ENCODE data around the gene KCNJ10. TPM values are rescaled to one million over a fixed set of nuclear protein-coding genes. Genes with fewer than 3 reads are reported as not detected.

Gene KCNJ10
- total and polyA plus RNA-seq, 5 donors from 2014 or later, result not detected

DNA sequence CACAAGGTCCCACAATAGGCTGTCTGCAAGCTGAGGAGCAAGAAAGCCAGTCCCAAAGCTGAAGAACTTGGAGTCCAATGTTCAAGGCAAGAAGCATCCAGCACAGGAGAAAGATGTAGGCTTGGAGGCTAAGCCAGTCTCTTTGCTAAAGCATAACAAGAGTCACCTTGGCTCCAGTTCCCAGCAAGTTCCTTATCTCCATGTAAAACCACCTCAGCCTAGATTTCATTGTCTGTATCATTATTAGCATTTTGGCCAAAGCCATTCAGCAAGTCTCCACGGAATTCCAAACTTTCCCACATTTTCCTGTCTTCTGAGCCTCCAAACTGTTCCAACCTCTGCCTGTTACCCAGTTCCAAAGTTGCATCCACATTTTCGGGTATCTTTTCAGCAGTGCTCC lies 75.1 kb downstream of the KCNJ10 start:
- no peaks in the 10 kb centered on the region for H3K4me1 ChIP-seq (ENCODE audit: control insufficient read depth, insufficient read depth, low read length, poor library complexity, severe bottlenecking)
- DNase-seq (no peak), ATAC-seq (ENCODE audit: low read depth in 2 of 2) (no peak)
- H3K9me3 ChIP-seq (ENCODE audit: control insufficient read depth in 2 of 2, low read length in 2 of 2), result no peaks in the 10 kb centered on the region
- no peak overlapping the region for H3K4me3 Mint-ChIP-seq
- peaks cover 0 to 5% (median 0%) of the 10 kb centered on the region in 4 donors for H3K4me1 Mint-ChIP-seq
- H3K36me3 Mint-ChIP-seq, result no peaks in the 10 kb centered on the region
- H3K9me3 Mint-ChIP-seq, result peaks cover 0 to 1% (median 0%) of the 10 kb centered on the region in 7 donors
- H3K27me3 ChIP-seq (ENCODE audit: control insufficient read depth, insufficient read depth, low read length), result peaks cover 11% of the 10 kb centered on the region
- H3K27ac ChIP-seq (ENCODE audit: insufficient read depth, low read length, poor library complexity, severe bottlenecking), result no peak overlapping the region
- H3K27ac Mint-ChIP-seq, result no peak overlapping the region
- H3K4me3 ChIP-seq (ENCODE audit: low read depth, low read length), result no peak overlapping the region
- no peaks in the 10 kb centered on the region for H3K36me3 ChIP-seq (ENCODE audit: control insufficient read depth, insufficient read depth, low read length)
- peaks cover 38% of the 10 kb centered on the region for H3K27me3 Mint-ChIP-seq

DNA sequence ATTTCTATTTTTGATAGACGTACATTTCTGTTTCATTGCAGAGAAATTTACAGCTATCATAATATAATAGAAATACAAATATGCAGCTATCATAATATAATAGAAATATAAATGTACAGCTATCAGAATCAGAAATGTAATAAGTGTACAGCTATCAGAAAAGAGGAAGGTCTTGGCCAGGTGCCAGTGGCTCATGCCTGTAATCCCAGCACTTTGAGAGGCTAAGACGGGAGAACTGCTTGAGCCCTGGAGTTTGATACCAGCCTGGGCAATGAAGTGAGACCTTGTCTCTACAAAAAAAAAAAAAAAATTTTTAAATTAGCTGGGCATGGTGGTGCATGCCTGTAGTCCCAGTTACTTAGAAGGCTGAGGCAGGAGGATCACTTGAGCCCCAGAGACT lies 76.0 kb downstream of the KCNJ10 start:
- ATAC-seq (ENCODE audit: low read depth in 2 of 2), result no peak
- no peaks in the 10 kb centered on the region for H3K4me1 ChIP-seq (ENCODE audit: control insufficient read depth, insufficient read depth, low read length, poor library complexity, severe bottlenecking)
- no peak overlapping the region for H3K27ac ChIP-seq (ENCODE audit: insufficient read depth, low read length, poor library complexity, severe bottlenecking)
- no peak overlapping the region for H3K4me3 Mint-ChIP-seq
- H3K27me3 ChIP-seq (ENCODE audit: control insufficient read depth, insufficient read depth, low read length), result peaks cover 8% of the 10 kb centered on the region
- H3K36me3 Mint-ChIP-seq, result no peaks in the 10 kb centered on the region
- H3K4me1 Mint-ChIP-seq, result peaks cover 0 to 5% (median 0%) of the 10 kb centered on the region in 4 donors
- no peak overlapping the region for H3K27ac Mint-ChIP-seq
- no peaks in the 10 kb centered on the region for H3K9me3 ChIP-seq (ENCODE audit: control insufficient read depth in 2 of 2, low read length in 2 of 2)
- peaks cover 39% of the 10 kb centered on the region for H3K27me3 Mint-ChIP-seq
- H3K9me3 Mint-ChIP-seq, result peaks cover 0 to 1% (median 0%) of the 10 kb centered on the region in 7 donors
- DNase-seq, result no peak
- no peak overlapping the region for H3K4me3 ChIP-seq (ENCODE audit: low read depth, low read length)
- no peaks in the 10 kb centered on the region for H3K36me3 ChIP-seq (ENCODE audit: control insufficient read depth, insufficient read depth, low read length)

DNA sequence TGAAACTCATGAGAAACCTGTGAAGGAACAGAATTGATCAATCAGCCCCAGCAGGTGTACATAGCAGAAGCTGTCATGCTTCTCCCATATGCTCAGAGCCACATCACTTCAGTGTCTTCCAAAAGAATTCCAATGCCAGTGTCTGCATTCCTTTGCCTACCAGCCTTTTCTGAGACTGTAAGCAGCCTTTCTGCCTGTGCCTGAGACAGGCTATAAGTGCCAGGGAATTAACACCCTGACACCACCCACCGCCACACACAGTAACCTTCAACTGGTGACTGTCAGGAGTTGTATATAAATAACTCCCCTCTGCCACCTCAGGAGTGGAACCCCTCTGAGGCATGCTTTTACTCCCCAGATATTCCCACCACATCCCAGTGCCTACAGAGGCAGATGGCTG lies 77.8 kb downstream of the KCNJ10 start:
- Histone ChIP-seq H3K36me3 (ENCODE audit: control insufficient read depth, insufficient read depth, low read length) (no peaks in the 10 kb centered on the region), H3K27me3 (ENCODE audit: control insufficient read depth, insufficient read depth, low read length) (peaks cover 8% of the 10 kb centered on the region), H3K9me3 (ENCODE audit: control insufficient read depth in 2 of 2, low read length in 2 of 2) (no peaks in the 10 kb centered on the region), H3K27ac (ENCODE audit: insufficient read depth, low read length, poor library complexity, severe bottlenecking) (no peak overlapping the region), H3K4me1 (ENCODE audit: control insufficient read depth, insufficient read depth, low read length, poor library complexity, severe bottlenecking) (no peaks in the 10 kb centered on the region), H3K4me3 (ENCODE audit: low read depth, low read length) (no peak overlapping the region)
- DNase-seq (no peak), ATAC-seq (ENCODE audit: low read depth in 2 of 2) (no peak)
- H3K36me3 Mint-ChIP-seq, result no peaks in the 10 kb centered on the region
- no peak overlapping the region for H3K27ac Mint-ChIP-seq
- peaks cover 0 to 5% (median 0%) of the 10 kb centered on the region in 4 donors for H3K4me1 Mint-ChIP-seq
- H3K27me3 Mint-ChIP-seq, result peaks cover 37% of the 10 kb centered on the region
- H3K4me3 Mint-ChIP-seq, result no peak overlapping the region
- no peaks in the 10 kb centered on the region for H3K9me3 Mint-ChIP-seq

DNA sequence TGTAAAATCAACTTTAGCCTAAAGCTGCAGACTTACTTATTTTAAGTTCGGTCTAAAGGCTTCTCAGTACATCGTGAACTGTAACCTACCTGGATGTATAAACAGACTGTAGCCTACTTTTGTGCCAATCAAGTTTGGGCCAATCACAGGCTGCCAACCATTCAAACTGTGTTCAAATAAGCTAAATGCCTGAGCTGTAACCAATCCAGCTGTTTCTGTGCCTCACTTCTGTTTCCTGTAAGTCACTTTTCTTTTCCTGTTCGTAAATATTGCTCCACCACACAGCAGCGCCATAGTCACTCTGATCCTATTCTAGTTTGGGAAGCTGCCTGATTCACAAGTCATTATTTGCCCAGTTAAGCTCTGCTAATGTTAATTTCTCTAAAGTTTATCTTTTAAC lies 78.4 kb downstream of the KCNJ10 start:
- no peak overlapping the region for H3K27ac ChIP-seq (ENCODE audit: insufficient read depth, low read length, poor library complexity, severe bottlenecking)
- no peaks in the 10 kb centered on the region for H3K36me3 ChIP-seq (ENCODE audit: control insufficient read depth, insufficient read depth, low read length)
- H3K27me3 ChIP-seq (ENCODE audit: control insufficient read depth, insufficient read depth, low read length), result peaks cover 8% of the 10 kb centered on the region
- no peak overlapping the region for H3K27ac Mint-ChIP-seq
- H3K9me3 Mint-ChIP-seq, result no peaks in the 10 kb centered on the region
- no peak overlapping the region for H3K4me3 Mint-ChIP-seq
- H3K4me3 ChIP-seq (ENCODE audit: low read depth, low read length), result no peak overlapping the region
- peaks cover 35% of the 10 kb centered on the region for H3K27me3 Mint-ChIP-seq
- H3K4me1 Mint-ChIP-seq, result peaks cover 0 to 5% (median 0%) of the 10 kb centered on the region in 4 donors
- ATAC-seq (ENCODE audit: low read depth in 2 of 2) (no peak), DNase-seq (peak in 1 of 3 donors; percentile 16)
- no peaks in the 10 kb centered on the region for H3K4me1 ChIP-seq (ENCODE audit: control insufficient read depth, insufficient read depth, low read length, poor library complexity, severe bottlenecking)
- no peaks in the 10 kb centered on the region for H3K9me3 ChIP-seq (ENCODE audit: control insufficient read depth in 2 of 2, low read length in 2 of 2)
- H3K36me3 Mint-ChIP-seq, result no peaks in the 10 kb centered on the region

DNA sequence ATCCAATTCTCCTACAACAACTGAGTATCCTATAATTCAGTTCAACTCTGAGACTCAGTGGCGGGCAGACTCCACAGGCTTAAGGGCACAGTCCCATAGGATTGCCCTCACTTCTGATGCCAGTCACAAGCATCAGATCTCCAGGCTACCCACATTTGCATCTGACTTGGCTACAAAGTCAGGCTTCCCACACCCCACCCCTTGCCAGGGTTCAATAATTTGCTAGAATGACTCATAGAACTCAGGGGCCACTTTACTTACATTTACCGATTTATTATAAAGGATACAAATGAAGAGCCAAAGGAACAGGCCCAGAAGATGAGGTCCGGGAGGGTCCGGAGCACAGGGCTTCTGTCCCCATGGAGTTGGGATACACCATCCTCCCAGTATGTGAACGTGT lies 80.0 kb downstream of the KCNJ10 start:
- DNase-seq (no peak), ATAC-seq (ENCODE audit: low read depth in 2 of 2) (no peak)
- Mint-ChIP-seq H3K9me3 (no peaks in the 10 kb centered on the region), H3K27ac (no peak overlapping the region), H3K36me3 (no peaks in the 10 kb centered on the region), H3K4me3 (no peak overlapping the region), H3K4me1 (peaks cover 0 to 5% (median 0%) of the 10 kb centered on the region in 4 donors), H3K27me3 (peaks cover 32% of the 10 kb centered on the region)
- Histone ChIP-seq H3K27ac (ENCODE audit: insufficient read depth, low read length, poor library complexity, severe bottlenecking) (no peak overlapping the region), H3K4me1 (ENCODE audit: control insufficient read depth, insufficient read depth, low read length, poor library complexity, severe bottlenecking) (no peaks in the 10 kb centered on the region), H3K27me3 (ENCODE audit: control insufficient read depth, insufficient read depth, low read length) (peaks cover 8% of the 10 kb centered on the region), H3K9me3 (ENCODE audit: control insufficient read depth in 2 of 2, low read length in 2 of 2) (no peaks in the 10 kb centered on the region), H3K4me3 (ENCODE audit: low read depth, low read length) (no peak overlapping the region), H3K36me3 (ENCODE audit: control insufficient read depth, insufficient read depth, low read length) (no peaks in the 10 kb centered on the region)

DNA sequence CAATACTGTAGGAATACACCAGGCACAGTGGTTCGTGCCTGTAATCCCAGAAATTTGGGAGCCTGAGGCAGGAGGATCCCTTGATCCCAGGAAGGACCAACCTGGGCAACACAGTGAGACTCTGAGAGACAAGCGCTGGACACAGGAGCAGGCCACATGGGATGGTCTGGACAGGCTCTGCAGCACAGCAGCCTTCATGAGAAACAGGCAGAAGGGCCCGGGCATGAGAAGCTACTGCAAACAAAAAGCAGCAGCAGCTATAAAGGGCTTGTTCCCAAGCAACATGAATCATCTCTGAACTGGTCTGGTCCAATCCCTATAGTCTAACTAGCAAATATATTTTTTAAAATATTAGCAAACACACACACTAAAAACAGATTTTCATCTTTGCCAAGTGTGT lies 80.4 kb downstream of the KCNJ10 start:
- ATAC-seq (ENCODE audit: low read depth in 2 of 2), result no peak
- no peak for DNase-seq
- Histone ChIP-seq H3K4me1 (ENCODE audit: control insufficient read depth, insufficient read depth, low read length, poor library complexity, severe bottlenecking) (no peaks in the 10 kb centered on the region), H3K36me3 (ENCODE audit: control insufficient read depth, insufficient read depth, low read length) (no peaks in the 10 kb centered on the region), H3K9me3 (ENCODE audit: control insufficient read depth in 2 of 2, low read length in 2 of 2) (no peaks in the 10 kb centered on the region), H3K27ac (ENCODE audit: insufficient read depth, low read length, poor library complexity, severe bottlenecking) (no peak overlapping the region), H3K27me3 (ENCODE audit: control insufficient read depth, insufficient read depth, low read length) (peaks cover 10% of the 10 kb centered on the region), H3K4me3 (ENCODE audit: low read depth, low read length) (no peak overlapping the region)
- no peaks in the 10 kb centered on the region for H3K9me3 Mint-ChIP-seq
- no peak overlapping the region for H3K4me3 Mint-ChIP-seq
- H3K27me3 Mint-ChIP-seq, result peaks cover 31% of the 10 kb centered on the region
- H3K36me3 Mint-ChIP-seq, result no peaks in the 10 kb centered on the region
- peaks cover 0 to 5% (median 0%) of the 10 kb centered on the region in 4 donors for H3K4me1 Mint-ChIP-seq
- H3K27ac Mint-ChIP-seq, result no peak overlapping the region

DNA sequence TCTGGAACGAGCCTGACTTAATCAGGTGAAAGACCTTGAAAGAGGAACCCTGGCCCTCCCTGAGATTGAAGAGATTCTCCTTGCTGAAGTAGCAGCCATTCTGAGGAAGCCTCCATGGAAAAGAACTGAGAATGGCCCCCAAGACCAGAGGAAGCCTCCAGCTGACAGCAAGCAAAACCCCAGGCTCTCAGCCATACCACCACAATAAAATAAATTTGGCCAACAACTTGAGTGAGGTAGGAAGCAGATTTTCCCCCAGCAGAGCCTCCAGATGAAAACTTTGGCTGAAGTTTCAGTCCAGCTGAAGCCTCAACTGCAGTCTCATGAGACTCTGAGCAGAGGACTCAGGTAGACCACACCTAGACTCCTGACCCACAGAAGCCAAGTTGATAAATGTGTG lies 82.0 kb downstream of the KCNJ10 start:
- no peak overlapping the region for H3K4me3 Mint-ChIP-seq
- ATAC-seq (ENCODE audit: low read depth in 2 of 2), result no peak
- H3K27me3 Mint-ChIP-seq, result peaks cover 35% of the 10 kb centered on the region
- no peak overlapping the region for H3K27ac Mint-ChIP-seq
- Histone ChIP-seq H3K4me1 (ENCODE audit: control insufficient read depth, insufficient read depth, low read length, poor library complexity, severe bottlenecking) (no peaks in the 10 kb centered on the region), H3K4me3 (ENCODE audit: low read depth, low read length) (no peak overlapping the region), H3K36me3 (ENCODE audit: control insufficient read depth, insufficient read depth, low read length) (no peaks in the 10 kb centered on the region), H3K27me3 (ENCODE audit: control insufficient read depth, insufficient read depth, low read length) (peaks cover 17% of the 10 kb centered on the region), H3K27ac (ENCODE audit: insufficient read depth, low read length, poor library complexity, severe bottlenecking) (no peak overlapping the region), H3K9me3 (ENCODE audit: control insufficient read depth in 2 of 2, low read length in 2 of 2) (no peaks in the 10 kb centered on the region)
- no peaks in the 10 kb centered on the region for H3K9me3 Mint-ChIP-seq
- H3K36me3 Mint-ChIP-seq, result no peaks in the 10 kb centered on the region
- peaks cover 0 to 5% (median 0%) of the 10 kb centered on the region in 4 donors for H3K4me1 Mint-ChIP-seq
- DNase-seq, result no peak

DNA sequence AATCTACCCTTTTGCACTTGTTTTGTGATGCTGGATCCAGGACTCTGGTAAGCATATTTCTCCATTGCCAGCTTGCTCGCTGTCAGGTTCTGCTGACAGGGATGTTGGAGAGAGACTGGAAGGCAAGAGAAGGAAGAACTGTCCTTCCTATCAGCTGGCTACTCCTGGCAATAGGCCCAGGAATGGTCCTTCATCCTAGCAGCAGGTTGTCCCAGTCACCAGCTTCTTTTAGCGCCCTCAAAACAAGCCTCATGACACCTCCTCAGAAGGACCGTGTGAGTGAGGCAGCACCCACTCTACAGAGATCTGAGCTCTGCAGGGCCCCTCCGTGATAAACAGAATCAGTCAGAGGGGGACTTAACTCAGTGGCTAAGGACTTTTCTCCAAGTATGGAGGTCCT lies 82.8 kb downstream of the KCNJ10 start:
- H3K27me3 Mint-ChIP-seq, result peaks cover 35% of the 10 kb centered on the region
- H3K4me3 Mint-ChIP-seq, result no peak overlapping the region
- H3K36me3 Mint-ChIP-seq, result no peaks in the 10 kb centered on the region
- Histone ChIP-seq H3K27me3 (ENCODE audit: control insufficient read depth, insufficient read depth, low read length) (peaks cover 19% of the 10 kb centered on the region), H3K27ac (ENCODE audit: insufficient read depth, low read length, poor library complexity, severe bottlenecking) (no peak overlapping the region), H3K9me3 (ENCODE audit: control insufficient read depth in 2 of 2, low read length in 2 of 2) (no peaks in the 10 kb centered on the region), H3K4me3 (ENCODE audit: low read depth, low read length) (no peak overlapping the region), H3K36me3 (ENCODE audit: control insufficient read depth, insufficient read depth, low read length) (no peaks in the 10 kb centered on the region), H3K4me1 (ENCODE audit: control insufficient read depth, insufficient read depth, low read length, poor library complexity, severe bottlenecking) (no peaks in the 10 kb centered on the region)
- no peaks in the 10 kb centered on the region for H3K9me3 Mint-ChIP-seq
- DNase-seq (no peak), ATAC-seq (ENCODE audit: low read depth in 2 of 2) (no peak)
- peaks cover 0 to 5% (median 2%) of the 10 kb centered on the region in 4 donors for H3K4me1 Mint-ChIP-seq
- no peak overlapping the region for H3K27ac Mint-ChIP-seq
